GM19467 (cell line): ENCODE results near the gene SMCO1.
"Not testable (repeated sequence)": the region's sequence is repeated elsewhere in the genome, so short reads cannot be mapped to it uniquely, and the experiment has no call there.

ENCODE experiments used
- ATAC-seq: cut with Tn5 transposase; IDR thresholded peaks from one replicate; pipeline ENCODE4 v1.9.1; 2021; ENCODE audit warnings: mild to moderate bottlenecking, moderate library complexity; ENCODE audit not compliant: unreplicated experiment

The SMCO1 gene

DNA sequence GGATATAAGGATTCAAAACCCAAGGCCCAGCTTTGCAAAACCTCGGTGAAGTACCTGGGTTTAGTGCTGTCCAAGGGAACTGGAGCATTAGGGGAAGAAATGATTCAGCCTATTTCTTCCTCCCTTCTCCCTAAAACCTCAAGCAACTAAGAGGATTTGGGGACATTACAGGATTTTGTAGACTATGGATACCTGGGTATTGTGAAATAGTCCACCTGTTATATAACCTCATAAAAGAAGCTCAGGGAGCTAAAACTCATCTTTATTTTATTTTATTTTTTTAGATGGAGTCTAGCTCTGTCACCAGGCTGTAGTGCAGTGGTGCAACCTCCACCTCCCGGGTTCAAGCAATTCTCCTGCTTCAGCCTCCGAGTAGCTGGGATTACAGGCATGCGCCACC is 8.7 kb upstream of the SMCO1 start:
- ATAC-seq, result no peak

DNA sequence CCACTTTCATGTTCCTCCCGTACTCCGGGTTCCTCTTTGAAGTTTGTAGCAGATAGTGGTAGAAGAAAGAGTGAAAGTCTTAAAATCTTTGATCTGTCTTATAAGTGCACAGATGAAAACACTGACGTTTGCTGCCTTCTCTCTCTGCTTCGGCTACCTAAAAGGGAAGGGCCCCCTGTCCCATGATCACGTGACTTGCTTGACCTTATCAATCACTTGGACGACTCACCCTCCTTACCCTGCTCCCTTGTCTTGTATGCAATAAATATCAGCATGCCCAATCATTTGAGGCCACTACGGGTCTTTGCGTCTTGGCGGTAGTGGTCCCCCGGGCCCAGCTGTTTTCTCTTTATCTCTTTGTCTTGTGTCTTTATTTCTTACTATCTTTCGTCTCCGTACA is 6.1 kb upstream of the SMCO1 start:
- not testable (repeated sequence) for ATAC-seq

DNA sequence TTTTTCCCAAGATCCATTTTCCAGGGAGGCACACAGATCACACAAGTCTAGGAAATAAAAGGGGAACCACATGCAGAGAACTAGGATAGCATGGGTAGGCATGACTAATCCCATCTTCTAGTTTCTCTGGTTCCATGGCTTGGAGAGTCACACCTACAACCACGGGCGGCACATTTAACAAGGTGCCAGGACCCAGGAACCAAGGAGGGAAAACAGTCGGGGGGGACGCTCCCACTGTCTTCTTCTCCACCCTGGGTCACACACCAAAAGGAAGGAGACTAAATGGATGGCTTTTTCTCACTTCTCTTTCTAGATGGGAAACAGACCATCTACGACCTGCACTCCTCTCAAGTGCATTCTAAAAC is 4.6 kb upstream of the SMCO1 start:
- no peak for ATAC-seq

DNA sequence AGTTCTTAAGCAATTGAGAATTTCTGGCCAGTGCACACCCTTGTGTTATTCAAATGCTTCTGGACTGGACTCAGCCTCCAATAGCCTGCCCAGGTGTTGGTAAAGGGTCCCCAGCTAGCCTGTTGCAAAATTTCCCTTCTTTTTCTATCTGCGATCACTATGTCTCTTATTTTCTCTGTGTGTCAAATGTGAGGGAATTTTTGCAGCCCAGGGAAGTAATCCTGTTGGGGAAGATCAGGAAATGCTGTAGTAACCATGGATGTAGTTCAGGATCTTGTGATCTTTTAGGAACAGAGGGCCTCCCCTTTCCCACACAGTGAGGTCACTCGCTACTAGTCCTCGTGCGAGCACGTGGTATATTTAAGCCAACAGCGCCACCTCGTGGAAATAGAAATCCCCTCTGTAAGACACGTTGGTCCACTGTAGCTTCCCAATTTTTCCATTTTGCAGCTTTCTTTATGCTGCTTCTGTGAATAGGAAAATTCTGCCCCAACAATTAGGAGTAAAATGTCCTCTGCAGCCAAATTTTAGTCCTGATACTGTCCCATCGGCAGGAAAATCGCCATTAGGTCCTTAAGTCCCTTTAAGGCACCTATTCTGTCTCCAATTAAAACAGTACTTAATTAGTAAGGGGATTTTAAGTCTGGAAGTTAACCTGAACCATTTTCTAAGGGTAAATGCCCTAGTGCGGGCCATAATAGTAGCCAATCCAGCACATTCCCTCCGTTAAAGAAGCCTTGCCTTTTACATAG is 4.0 kb upstream of the SMCO1 start:
- no peak for ATAC-seq

DNA sequence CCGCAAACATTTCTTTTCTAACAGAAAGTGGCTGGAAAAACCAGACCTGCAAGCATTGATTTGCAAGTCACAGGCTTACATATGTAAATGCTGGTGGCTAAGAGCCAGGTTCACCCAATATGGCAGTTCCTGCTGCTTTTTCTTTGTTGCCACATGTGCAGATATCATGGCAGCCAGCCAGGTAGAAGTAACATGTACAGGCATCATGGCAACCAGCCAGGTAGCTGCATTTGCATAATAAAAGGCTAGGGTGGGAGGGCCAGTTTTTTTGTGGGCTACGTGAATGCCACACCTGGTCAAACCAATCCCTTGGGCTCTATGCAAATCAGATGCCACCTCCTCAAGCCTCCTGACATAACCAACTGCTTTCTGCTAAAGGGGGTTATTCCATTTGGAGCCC is 2.8 kb upstream of the SMCO1 start:
- ATAC-seq, result no peak

DNA sequence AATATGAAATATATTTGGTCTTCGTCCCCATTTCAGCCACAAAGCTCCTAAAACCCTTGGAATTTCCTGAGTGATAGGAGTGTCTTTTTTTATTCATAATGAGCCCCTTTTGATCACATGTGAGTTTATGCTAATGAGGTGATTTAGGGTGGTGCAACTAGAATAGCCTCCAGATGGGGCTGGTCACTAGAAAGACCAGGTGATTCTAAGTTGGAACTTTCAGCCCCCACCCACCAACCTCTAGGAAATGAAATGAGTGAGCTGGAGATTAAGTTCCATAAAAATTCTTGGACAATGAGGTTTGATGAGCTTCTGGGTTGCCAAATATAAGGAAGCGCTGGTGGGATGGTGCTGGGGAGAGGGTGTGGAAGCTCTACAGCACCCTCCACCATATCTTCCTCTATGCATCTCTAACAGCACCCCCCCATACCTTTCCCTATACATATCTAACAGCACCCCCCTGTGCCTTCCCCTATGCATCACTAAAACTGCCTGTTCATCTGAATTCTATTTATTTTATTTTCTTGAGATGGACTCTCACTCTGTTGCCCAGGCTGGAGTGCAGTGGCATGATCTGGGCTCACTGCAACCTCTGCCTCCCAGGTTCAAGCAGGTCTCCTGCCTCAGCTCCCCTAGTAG is 2.1 kb upstream of the SMCO1 start:
- no peak for ATAC-seq

DNA sequence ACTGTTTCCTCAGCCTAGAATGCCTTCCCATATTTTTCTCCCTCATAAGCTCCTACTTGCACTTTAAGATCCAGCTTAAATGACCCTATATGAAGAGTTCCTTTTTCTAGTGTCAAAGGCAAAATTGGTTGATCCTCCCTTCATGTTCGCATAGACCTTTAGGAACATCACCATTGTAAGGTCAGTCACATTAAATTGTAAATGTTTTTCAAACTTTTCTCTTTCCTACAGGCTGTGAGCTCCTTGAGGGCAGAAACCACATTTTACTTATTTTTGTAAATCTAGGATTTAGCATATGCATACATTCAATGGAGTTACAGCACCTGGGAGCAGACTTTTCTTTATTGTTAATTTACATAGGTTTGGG is 813 bp downstream of the SMCO1 start:
- no peak for ATAC-seq

DNA sequence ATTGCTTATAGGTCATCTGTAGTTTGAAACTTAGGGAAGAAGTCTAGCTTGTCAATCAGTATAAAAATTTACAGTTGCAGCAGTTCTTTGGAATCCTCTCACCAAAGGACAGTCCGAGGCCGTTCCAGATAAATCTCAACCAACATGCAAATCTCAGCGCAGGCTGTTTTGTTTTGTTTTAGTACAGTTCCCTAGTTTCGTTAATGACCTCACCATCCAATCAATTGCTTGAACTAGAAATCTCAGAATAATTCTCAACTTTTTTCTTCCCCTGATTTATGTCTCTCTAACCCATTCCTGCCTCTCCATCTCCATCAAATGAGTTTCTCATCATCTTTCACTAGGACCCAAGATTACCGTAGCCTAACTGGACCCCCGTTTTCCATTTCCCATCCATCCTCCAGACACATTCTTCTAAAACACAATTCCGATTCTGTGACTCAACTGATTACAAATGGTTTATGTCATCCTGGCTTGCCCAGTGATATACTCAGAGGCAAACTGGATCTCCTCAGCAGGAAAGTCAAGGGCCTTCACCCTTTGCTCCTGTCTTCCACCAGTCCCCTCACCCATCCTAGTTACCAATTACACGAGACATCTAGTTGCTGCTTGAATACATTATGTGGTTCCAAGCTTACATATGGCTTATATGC is 1.3 kb downstream of the SMCO1 start:
- ATAC-seq, result no peak

DNA sequence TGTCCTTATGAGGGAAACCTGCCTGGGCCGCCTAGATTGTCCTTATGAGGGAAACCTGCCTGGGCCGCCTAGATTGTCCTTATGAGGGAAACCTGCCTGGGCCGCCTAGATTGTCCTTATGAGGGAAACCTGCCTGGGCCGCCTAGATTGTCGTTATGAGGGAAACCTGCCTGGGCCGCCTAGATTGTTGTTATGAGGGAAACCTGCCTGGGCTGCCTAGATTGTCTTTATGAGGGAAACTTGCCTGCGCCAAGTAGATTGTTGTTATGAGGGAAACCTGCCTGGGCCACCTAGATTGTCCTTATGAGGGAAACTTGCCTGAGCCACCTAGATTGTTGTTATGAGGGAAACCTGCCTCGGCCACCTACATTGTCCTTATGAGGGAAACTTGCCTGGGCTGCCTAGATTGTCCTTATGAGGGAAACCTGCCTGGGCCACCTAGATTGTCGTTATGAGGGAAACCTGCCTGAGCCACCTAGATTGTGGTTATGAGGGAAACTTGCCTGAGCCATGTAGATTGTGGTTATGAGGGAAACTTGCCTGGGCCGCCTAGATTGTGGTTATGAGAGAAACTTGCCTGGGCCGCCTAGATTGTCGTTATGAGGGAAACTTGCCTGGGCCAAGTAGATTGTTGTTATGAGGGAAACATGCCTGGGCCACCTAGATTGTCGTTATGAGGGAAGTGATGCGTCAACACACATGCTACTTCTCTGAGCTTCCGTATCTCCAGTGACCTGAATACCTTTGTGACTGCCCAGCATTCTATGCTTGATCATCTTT is 3.3 kb downstream of the SMCO1 start:
- not testable (repeated sequence) for ATAC-seq

DNA sequence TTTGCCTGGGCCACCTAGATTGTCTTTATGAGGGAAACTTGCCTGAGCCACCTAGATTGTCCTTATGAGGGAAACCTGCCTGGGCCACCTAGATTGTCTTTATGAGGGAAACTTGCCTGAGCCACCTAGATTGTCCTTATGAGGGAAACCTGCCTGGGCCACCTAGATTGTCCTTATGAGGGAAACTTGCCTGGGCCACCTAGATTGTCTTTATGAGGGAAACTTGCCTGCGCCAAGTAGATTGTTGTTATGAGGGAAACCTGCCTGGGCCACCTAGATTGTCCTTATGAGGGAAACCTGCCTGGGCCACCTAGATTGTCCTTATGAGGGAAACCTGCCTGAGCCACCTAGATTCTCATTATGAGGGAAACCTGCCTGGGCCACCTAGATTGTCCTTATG is 4.0 kb downstream of the SMCO1 start:
- ATAC-seq, result not testable (repeated sequence)

DNA sequence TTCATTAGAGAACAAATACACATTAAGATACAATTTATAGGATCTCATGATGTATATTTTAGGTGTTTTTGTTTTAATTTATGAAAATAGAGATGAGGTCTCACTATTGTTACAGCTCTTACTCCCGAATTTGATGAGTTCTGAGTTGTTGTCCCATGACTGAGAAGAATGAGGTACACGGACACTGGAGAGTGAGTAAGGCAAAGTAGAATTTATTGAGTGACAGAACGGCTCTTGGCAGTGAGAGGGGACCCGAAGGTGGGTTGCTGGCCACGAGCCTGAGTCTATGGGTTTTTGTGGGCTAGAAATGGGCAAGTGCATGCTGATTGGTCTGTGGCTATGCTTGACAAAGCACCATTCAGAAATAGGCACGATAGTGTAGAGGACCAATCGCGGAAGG is 8.5 kb downstream of the SMCO1 start:
- no peak for ATAC-seq

DNA sequence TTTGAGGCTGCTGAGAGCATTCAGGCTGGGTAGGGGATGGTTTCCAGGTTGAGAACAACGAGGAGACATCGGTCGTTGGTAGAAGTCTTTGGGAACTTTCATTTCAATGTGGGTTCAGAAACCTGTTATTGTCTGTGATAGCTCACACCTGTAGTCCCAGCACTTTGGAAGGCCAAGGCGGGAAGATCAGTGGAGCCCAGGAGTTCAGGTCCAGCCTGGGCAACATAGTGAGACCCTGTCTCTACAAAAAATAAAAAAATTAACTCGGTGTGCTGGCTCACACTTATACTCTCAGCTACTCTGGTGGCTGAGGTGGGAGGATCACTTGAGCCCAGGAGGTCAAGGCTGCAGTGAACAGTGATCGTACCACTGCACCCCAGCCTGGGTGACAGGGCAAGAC is 10.6 kb downstream of the SMCO1 start:
- no peak for ATAC-seq

DNA sequence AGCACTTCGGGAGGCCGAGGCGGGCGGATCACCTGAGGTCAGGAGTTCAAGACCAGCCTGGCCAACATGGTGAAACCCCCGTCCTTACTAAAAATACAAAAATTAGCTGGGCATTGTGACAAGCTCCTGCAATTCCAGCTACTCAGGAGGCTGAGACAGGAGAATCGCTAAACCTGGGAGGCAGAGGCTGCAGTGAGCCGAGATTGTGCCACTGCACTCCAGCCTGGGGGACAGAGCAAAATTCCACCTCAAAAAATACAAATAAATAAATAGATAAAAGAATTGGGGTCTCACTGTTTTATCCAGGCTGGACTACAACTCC is 11.1 kb downstream of the SMCO1 start:
- not testable (repeated sequence) for ATAC-seq

DNA sequence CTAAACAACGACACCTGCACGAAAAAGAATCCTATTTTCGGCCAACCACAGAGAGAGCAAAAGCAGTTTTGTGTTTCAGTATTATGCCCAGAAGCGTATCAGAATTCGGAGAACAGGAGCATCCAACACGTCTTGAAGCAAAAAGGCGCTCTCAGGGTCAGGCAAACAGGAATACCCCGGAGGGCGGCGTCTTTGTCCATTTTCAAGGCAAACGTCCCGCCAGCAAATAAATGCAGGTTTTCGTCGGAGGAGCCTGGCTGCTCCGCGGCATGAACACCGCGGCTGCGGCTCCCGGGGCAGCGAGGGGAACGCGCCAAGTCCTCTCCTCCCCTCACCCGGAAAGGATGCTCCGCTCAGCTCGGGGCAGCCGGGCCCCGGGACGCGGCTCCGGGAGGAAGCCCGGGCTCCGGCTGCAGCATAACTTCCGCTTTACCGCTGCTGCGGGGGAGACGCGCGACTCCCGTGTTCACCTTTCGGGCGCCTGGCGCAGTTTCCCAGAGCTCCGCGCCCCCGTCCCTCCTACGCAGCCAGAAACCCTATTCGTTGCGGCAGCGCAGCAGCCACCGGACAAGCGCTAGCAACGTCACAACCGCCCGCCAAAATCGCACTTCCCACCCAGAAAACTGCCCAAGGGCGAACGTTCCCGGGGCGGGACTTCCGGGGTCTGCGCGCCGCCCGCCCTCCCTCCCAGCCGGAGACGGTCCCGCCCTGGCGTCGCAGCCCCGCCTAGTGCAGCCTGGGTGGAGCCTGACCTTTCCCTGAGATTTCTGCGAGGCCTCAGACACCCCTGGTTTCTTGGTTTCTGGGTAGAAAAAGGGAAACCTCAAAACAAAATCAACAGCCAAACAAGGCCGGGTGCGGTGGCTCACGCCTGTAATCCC is 11.7 kb downstream of the SMCO1 start, which contains the start of gene RNF168:
RNF168 (minus strand) TSS at position 573 of the 881 bp plus-strand sequence. CDS start 595 bp downstream, outside the sequence.
- ATAC-seq, result peak; percentile 77

DNA sequence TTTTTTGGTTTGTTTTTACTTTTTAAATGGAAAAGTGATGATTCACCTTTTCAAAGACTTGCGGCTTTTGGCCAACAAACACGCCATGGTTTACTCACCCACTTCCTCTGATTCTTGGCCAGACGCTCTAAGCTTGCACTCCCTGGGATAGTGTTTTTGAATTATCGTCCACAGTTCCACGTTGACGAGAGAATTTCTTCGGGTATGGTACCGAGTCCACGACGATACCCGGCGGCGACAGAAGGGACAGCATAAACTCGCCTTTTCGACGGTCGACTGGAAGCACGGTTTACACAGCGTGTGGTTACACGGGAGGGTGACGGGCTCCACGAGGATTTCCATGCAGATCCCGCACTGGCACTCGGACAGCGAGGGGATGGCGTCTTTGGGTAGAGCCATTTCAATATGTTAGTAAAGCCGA is 12.4 kb downstream of the SMCO1 start:
- ATAC-seq, result peak; percentile 7

DNA sequence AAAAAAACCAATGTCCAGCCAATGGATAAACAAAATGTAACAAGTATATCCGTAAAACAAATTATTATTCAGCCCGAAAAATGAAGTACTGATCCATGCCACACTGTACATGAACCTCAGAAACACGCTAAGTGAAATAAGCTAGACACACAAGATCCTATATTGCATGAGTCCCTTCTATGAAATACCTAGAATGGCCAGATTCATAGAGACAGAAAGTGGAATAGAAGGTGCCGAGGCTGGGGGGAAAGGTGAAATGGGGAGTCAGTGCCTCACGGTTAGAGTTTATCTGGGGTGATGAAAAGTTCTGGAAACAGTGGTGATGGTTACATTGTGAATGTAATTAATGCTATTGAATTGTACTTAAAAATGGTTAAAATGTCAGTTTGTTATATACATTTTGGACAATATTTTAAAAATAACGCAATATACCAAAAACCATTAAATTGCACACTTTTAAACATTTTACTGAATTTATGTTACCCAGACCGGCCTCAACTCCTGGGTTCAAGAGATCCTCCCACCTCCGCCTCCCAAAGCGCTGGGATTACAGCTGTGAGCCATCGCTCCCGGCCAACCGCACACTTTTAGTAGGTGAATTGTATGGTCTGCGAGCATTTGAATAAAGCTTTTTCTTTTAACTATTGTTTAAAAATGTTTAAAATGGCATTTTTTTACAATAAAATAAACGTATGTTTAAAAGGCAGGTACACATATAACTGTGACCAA is 13.7 kb downstream of the SMCO1 start:
- ATAC-seq, result no peak

DNA sequence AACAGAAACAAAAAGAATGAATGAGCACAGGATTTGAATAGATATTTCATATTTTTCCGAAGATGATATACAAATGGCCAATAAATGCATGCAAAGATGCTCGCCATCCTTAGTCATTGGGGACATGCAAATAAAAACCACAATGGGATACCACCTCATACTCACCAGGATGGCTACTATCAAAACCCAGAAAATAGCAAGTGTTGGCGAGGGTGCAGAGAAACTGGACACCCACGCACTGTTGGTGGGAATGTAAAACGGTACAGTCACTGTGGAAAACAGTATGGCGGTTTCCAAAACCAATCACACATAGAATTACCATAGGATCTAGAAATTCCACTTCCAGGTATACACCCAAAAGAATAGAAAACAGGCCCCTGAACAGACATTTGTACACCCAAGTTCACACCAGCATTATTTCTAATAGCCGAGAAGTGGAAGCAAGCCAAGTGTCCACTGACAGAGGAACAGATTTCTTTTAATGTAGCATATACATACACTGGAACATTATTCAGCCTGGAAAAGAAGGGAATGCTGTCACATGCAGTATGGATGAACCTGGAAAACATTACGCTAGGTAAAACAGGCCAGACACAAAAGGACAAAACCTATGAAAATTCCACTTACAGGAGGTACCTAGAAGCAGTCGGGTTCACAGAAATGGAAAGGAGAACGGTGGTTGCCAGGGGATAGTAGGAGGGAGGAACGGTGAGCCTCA is 15.2 kb downstream of the SMCO1 start:
- no peak for ATAC-seq

DNA sequence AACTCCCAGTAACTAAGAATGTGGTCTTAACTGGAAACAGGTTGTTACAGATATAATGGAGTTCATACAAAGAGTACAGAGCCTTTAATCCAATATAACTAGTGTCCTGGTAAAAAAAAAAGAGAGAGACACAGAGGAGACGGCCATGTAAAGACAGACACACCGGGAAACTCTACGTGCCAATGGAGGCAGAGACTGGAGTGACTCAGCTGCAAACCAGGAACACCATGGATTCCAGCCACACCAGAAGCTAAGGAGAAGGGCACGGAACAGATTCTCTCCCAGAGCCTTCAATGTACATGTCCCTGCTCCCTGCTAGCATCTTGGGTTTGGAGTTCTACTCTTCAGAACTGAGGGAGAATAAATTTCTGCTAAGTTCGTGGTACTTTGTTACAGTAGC is 16.1 kb downstream of the SMCO1 start:
- ATAC-seq, result no peak

DNA sequence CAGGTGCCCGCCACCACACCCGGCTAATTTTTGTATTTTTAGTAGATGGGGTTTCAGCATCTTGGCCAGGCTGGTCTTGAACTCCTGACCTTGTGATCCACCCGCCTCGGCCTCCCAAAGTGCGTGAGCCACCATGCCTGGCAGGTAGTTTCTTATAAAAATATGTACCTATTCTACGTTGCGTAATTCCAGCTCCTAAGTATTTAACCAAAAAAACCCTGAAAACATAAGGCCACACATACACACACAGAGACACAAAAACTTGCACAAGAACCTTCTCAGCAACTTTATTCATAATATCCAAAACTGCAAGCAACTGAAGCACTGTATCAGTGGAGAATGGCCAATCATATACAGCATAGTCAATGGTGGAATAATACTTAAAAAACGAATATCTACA is 16.8 kb downstream of the SMCO1 start:
- ATAC-seq, result no peak
